Activated naive CD8-positive, alpha-beta T cell treated with anti-CD3 and anti-CD28 coated beads, Interleukin-2, amount 50 U/mL, for 24 hours (primary cell): ENCODE data around the gene ZNF292.
"Not testable (repeated sequence)": the region's sequence is repeated elsewhere in the genome, so short reads cannot be mapped to it uniquely, and the experiment has no call there.

Experiments used
- ATAC-seq: fragments of 150-1000 bp; cut with Tn5 transposase; one replicate; pipeline ENCODE4 v1.10.0; 2021
- DNase-seq: peaks from one replicate; pipeline ENCODE4 v3.0.0; 2021
- H3K27ac Mint-ChIP-seq: one replicate; pipeline ENCODE4 v1.8.0; 2021; ENCODE audit warnings: mild to moderate bottlenecking, mixed read lengths
- H3K27me3 Mint-ChIP-seq: one replicate; pipeline ENCODE4 v1.8.0; 2021; ENCODE audit warnings: mixed read lengths
- H3K36me3 Mint-ChIP-seq: one replicate; pipeline ENCODE4 v1.8.0; 2021; ENCODE audit warnings: low read depth, mixed read lengths
- H3K4me1 Mint-ChIP-seq: one replicate; pipeline ENCODE4 v1.8.0; 2021; ENCODE audit warnings: mixed read lengths
- H3K4me3 Mint-ChIP-seq: one replicate; pipeline ENCODE4 v1.8.0; 2021; ENCODE audit warnings: mild to moderate bottlenecking, moderate library complexity, mixed read lengths
- H3K9me3 Mint-ChIP-seq: one replicate; pipeline ENCODE4 v1.8.0; 2021; ENCODE audit warnings: mixed read lengths

Gene ZNF292

DNA sequence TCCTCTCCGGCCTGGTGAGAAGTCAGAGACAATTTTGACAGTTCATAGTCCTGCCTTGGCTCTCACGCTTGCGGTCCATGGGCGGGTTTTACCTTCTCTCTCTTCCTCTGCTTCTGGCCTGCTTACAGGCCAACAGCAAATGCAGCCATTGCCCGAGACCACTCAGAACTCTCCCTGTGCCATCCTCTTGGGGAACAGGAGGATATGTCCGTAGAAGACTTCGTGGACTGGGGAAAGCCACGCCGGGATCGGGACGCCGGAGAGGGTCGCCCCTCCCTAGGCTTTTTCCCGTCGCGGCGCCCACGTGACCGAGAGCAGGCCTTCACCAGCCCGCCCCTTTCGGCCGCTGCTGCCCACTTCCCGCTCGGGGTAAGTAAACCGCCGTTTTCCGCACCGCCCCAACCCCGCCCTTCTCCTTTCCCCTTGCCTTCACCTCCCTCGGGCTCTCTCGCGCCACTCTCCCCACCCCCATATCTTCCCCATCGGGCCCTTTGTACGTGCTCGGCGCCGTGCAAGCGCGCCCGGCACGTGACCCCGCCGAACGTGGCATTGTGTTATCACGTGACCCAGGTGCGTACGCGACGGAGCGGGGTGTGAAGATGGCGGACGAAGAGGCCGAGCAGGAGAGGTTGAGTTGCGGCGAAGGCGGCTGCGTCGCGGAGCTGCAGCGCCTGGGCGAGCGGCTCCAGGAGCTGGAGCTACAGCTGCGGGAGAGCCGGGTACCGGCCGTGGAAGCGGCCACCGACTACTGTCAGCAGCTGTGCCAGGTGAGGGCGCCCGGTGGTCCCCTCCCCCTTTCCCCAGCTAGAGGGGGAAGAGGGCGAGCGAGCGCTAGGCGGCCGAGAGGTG is at the start of gene ZNF292:
Gene ZNF292, plus strand, starts transcription at position 573 of the 849 bp plus-strand sequence. Its CDS starts 27 bp downstream, at position 600.
- H3K36me3 Mint-ChIP-seq, result peaks cover 18% of the 10 kb centered on the region
- H3K27me3 Mint-ChIP-seq, result no peaks in the 10 kb centered on the region
- DNase-seq (peak; percentile 97), ATAC-seq (peak; percentile 86)
- peak within 1 kb of the TSS; percentile 91 for H3K4me3 Mint-ChIP-seq
- peaks cover 59% of the 10 kb centered on the region for H3K4me1 Mint-ChIP-seq
- H3K9me3 Mint-ChIP-seq, result no peaks in the 10 kb centered on the region
- H3K27ac Mint-ChIP-seq, result peak within 1 kb of the TSS; percentile 99

DNA sequence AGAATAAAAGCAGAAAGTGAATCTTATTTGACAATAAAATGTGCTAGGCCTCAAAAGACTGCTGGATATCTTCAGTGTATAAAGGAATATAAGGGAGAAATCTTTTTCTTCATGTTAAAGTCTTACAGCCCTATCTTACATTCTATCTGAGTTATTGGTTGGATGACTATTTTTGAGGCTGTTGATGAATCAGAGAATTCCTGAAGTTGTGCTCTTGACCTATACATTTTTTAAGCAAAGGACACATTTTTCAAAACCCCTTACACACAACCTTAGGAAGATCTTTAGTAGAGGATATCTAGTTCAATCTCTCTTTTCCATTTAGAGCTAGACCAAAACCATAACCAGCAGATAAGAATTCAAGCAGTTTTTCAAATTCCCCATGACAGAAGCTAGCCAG is 49.5 kb upstream of the ZNF292 start:
- Mint-ChIP-seq H3K27me3 (peaks cover 11% of the 10 kb centered on the region), H3K36me3 (no peaks in the 10 kb centered on the region), H3K4me3 (no peak overlapping the region), H3K27ac (no peak overlapping the region), H3K9me3 (no peaks in the 10 kb centered on the region), H3K4me1 (no peaks in the 10 kb centered on the region)
- DNase-seq (no peak), ATAC-seq (no peak)

- no peak overlapping the region for H3K27ac Mint-ChIP-seq
- no peaks in the 10 kb centered on the region for H3K9me3 Mint-ChIP-seq
- no peaks in the 10 kb centered on the region for H3K36me3 Mint-ChIP-seq
- H3K27me3 Mint-ChIP-seq, result peaks cover 11% of the 10 kb centered on the region
- ATAC-seq (no peak), DNase-seq (no peak)
- no peak overlapping the region for H3K4me3 Mint-ChIP-seq
- H3K4me1 Mint-ChIP-seq, result no peaks in the 10 kb centered on the region
Measured at GRCh38 chr6:87110636-87111035, 44.7 kb upstream of the ZNF292 start.

DNA sequence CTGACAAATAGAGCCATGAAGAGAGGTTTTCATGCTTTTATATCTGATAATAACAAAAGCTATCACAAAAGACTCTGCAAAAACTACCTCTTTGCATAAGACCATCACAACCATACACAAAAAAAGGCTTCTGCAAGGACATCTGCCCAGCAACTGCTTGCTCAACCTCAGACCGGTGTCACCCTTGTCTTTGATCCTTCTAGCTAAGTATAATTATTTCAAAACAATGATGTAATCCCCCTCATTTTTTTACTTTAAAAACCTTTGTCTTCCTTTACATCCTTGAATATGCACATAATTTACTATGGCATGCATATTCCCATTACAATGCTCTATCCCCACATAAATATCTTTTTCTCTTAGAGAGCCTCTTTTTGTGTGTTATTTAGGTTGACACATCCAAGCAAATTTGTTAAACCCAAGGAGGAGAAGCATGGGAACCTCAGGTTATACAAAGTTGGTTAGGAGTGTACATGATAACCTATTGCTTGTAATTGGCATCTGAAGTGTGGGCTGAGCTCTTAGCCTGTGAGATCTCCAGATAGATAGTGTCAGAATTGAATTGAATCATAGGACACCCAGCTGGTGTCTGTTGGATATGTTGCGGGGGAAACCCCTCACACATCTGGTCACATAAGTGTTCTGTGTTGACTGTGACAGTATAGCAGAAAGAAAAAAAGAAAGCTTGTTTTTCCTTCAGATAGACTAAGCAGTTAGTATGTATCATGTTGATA is 39.8 kb upstream of the ZNF292 start:
- Mint-ChIP-seq H3K4me3 (no peak overlapping the region), H3K27ac (no peak overlapping the region), H3K36me3 (no peaks in the 10 kb centered on the region), H3K4me1 (peaks cover 3% of the 10 kb centered on the region), H3K9me3 (no peaks in the 10 kb centered on the region), H3K27me3 (peaks cover under 1% of the 10 kb centered on the region)
- ATAC-seq (peak; percentile 96), DNase-seq (no peak)

DNA sequence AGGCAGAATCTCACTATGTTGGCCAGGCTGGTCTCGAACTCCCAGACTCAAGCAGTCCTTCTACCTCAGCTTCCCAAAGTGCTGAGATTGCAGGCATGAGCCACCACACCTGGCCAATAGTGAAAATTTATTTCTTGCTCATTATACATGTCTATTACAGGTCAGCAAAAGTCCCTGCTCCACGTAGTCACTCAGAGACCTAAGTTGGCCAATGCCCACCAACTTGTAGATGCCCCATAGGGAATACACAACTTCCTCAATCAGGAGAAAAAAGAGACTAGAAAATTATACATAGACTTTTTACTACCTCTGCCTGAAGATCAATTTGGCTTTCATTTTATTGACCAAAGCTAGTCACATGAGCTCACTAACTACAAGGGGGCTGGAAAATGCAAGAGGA is 38.4 kb upstream of the ZNF292 start:
- H3K36me3 Mint-ChIP-seq, result no peaks in the 10 kb centered on the region
- peaks cover 5% of the 10 kb centered on the region for H3K9me3 Mint-ChIP-seq
- H3K4me1 Mint-ChIP-seq, result peaks cover 3% of the 10 kb centered on the region
- no peak for ATAC-seq
- H3K27me3 Mint-ChIP-seq, result peaks cover 5% of the 10 kb centered on the region
- H3K27ac Mint-ChIP-seq, result no peak overlapping the region
- no peak for DNase-seq
- H3K4me3 Mint-ChIP-seq, result no peak overlapping the region

DNA sequence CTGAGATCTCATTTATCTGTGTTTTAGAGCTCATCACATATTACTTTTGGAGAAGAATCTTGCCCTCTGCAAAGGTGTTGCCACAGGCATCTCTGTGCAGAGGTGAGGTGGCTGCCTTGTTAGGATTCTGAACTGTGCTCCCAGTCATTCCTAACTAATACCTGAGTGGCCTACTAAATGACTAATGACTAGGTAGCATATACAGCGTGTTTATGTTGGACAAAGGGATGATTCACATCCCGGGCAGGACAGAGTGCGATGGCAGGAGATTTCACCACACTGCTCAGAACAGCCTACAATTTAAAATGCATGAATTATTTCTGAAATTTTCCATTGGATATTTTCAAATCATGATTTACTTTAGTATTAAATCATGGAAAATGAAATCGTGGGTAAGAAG is 37.3 kb upstream of the ZNF292 start:
- peaks cover 11% of the 10 kb centered on the region for H3K9me3 Mint-ChIP-seq
- no peak for ATAC-seq
- H3K27me3 Mint-ChIP-seq, result peaks cover 12% of the 10 kb centered on the region
- H3K36me3 Mint-ChIP-seq, result peaks cover 1% of the 10 kb centered on the region
- H3K4me1 Mint-ChIP-seq, result peaks cover 3% of the 10 kb centered on the region
- H3K27ac Mint-ChIP-seq, result no peak overlapping the region
- H3K4me3 Mint-ChIP-seq, result no peak overlapping the region
- no peak for DNase-seq

- no peak overlapping the region for H3K4me3 Mint-ChIP-seq
- H3K4me1 Mint-ChIP-seq, result no peaks in the 10 kb centered on the region
- no peak for ATAC-seq
- no peak for DNase-seq
- peaks cover 1% of the 10 kb centered on the region for H3K36me3 Mint-ChIP-seq
- peaks cover 29% of the 10 kb centered on the region for H3K27me3 Mint-ChIP-seq
- no peak overlapping the region for H3K27ac Mint-ChIP-seq
- peaks cover 11% of the 10 kb centered on the region for H3K9me3 Mint-ChIP-seq
Measured at GRCh38 chr6:87122477-87122876, 32.9 kb upstream of the ZNF292 start.

DNA sequence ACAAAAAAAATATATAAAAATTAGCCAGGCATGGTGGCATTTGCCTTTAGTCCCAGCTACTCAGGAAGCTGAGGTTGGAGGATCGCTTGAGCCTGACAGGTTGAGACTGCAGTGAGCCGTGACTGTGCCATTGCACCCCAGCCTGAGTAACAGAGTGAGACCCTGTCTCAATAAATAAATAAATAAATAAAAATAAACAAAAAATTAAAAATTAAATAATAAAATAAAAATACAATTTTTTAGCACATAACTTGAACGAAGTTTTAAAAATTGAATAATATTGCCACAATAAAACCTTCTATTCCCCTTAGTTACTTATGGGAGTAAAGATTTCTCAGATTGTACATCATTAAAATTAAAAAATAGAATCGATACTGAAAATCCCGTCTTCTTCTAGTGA is 31.3 kb upstream of the ZNF292 start:
- Mint-ChIP-seq H3K27ac (no peak overlapping the region), H3K27me3 (peaks cover 29% of the 10 kb centered on the region), H3K4me1 (no peaks in the 10 kb centered on the region), H3K9me3 (peaks cover 11% of the 10 kb centered on the region), H3K36me3 (peaks cover 1% of the 10 kb centered on the region), H3K4me3 (no peak overlapping the region)
- no peak for ATAC-seq
- no peak for DNase-seq

DNA sequence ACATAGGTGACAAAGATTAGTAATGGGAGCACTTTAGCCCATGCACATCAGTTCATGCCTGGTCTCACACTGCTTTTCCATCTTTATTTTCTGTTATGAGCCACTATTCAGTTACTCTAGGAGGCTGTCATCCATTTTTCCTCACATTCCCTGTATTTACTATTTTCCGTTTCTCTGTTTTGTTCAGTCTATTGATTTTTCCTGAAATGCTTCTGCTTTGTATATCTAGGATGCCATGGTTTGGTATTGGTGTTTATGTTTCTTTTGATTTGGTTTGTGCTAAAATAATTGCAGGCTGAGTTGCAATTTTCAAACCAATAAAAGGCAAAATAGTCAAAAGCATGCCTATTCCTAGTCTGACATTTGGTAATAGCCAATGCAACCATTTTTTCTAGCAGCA is 28.9 kb upstream of the ZNF292 start:
- Mint-ChIP-seq H3K4me1 (no peaks in the 10 kb centered on the region), H3K36me3 (peaks cover 1% of the 10 kb centered on the region), H3K9me3 (peaks cover 10% of the 10 kb centered on the region), H3K4me3 (no peak overlapping the region), H3K27ac (no peak overlapping the region), H3K27me3 (peaks cover 29% of the 10 kb centered on the region)
- ATAC-seq (no peak), DNase-seq (no peak)

DNA sequence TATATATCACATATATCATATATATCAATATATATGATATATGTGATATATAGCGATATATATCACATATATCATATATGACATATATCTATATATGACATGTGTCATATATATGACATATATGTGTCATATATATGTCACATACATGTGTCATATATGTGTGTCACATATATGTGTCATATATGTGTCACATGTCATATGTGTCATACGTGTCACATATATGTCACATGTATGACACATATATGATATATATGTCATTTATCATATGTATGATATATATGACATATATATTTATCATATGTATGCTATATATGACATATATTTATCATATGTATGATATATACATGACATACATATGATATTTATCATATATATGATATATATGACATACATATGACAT is 27.6 kb upstream of the ZNF292 start:
- no peak for DNase-seq
- ATAC-seq, result no peak
- H3K4me1 Mint-ChIP-seq, result no peaks in the 10 kb centered on the region
- peaks cover 1% of the 10 kb centered on the region for H3K36me3 Mint-ChIP-seq
- H3K27me3 Mint-ChIP-seq, result peaks cover 21% of the 10 kb centered on the region
- no peak overlapping the region for H3K27ac Mint-ChIP-seq
- H3K9me3 Mint-ChIP-seq, result peaks cover 3% of the 10 kb centered on the region
- no peak overlapping the region for H3K4me3 Mint-ChIP-seq

DNA sequence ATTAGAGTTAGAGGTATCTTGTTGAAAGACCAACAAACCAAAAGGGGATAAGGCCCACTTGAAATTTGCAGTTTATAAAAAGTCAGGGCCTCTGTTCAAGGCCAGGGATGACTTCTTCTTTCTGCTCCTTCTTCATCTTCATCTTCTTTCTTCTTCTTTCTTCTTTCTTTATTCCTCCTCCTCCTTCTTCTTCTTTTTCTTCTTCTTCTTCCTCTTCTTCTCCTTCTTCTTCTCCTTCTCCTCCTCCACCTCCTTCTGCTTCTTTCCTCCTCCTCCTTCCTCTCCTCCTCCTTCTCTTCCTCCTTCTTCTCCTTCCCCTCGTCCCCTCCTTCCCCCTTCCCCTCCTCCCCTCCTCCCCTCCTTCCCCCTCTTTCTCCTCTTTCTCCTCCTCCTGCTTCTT is 18.4 kb upstream of the ZNF292 start:
- DNase-seq, result no peak
- no peak for ATAC-seq
- Mint-ChIP-seq H3K36me3 (no peaks in the 10 kb centered on the region), H3K27ac (no peak overlapping the region), H3K27me3 (peaks cover 5% of the 10 kb centered on the region), H3K9me3 (no peaks in the 10 kb centered on the region), H3K4me1 (peaks cover 1% of the 10 kb centered on the region), H3K4me3 (no peak overlapping the region)

DNA sequence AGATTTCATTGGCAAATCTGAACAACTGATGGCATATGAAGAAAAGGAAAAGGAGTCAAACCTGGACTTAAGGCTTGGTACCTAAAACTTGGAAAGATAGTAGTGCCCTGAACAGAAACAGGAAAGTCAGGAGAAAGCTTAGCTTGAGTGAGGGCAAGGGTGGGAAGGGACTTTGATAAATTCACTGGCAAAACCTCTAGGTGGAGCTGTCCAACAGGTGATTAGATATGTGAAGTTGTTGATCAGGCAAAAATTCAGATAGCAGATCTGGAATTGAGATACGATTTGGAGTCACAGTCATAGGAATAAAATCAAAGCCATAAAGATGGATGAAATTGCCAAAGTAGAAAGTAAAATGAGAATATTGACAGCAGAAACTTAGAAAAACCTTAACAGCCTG is 16.1 kb upstream of the ZNF292 start:
- DNase-seq, result peak; percentile 22
- Mint-ChIP-seq H3K4me3 (no peak overlapping the region), H3K4me1 (peaks cover 1% of the 10 kb centered on the region), H3K9me3 (no peaks in the 10 kb centered on the region), H3K36me3 (no peaks in the 10 kb centered on the region), H3K27me3 (peaks cover 15% of the 10 kb centered on the region), H3K27ac (no peak overlapping the region)
- no peak for ATAC-seq

- not testable (repeated sequence) for H3K4me1 Mint-ChIP-seq, H3K36me3 Mint-ChIP-seq, DNase-seq, ATAC-seq, H3K9me3 Mint-ChIP-seq, H3K27ac Mint-ChIP-seq, H3K4me3 Mint-ChIP-seq
- H3K27me3 Mint-ChIP-seq, result peaks cover 16% of the 10 kb centered on the region
Measured at GRCh38 chr6:87139927-87140326, 15.4 kb upstream of the ZNF292 start.

- DNase-seq, result no peak
- Mint-ChIP-seq H3K27me3 (peaks cover 17% of the 10 kb centered on the region), H3K4me3 (no peak overlapping the region), H3K27ac (no peak overlapping the region), H3K9me3 (no peaks in the 10 kb centered on the region), H3K4me1 (peaks cover 8% of the 10 kb centered on the region), H3K36me3 (no peaks in the 10 kb centered on the region)
- ATAC-seq, result no peak
Measured at GRCh38 chr6:87146363-87146762, 9.0 kb upstream of the ZNF292 start.

DNA sequence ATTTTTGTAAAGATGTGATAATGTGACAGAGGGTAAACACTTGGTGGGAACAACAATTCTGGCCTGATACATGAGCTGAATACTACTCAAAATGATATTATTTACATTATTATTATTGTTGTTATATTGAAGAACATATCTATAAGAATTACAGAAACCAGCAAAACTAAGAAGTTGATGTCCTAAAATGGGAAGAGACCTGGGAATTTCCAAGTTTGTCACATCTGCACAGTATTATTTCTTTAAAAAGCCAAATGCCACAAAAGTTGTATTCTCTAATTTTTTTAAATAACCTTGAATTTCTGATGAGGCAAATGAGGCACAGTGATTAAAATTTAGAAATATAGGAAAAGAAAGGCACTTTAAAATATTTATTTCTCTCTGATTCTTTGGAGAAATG is 5.0 kb upstream of the ZNF292 start:
- Mint-ChIP-seq H3K27me3 (no peaks in the 10 kb centered on the region), H3K27ac (no peak overlapping the region), H3K4me3 (no peak overlapping the region), H3K36me3 (peaks cover 1% of the 10 kb centered on the region), H3K9me3 (no peaks in the 10 kb centered on the region), H3K4me1 (peaks cover 40% of the 10 kb centered on the region)
- ATAC-seq (no peak), DNase-seq (no peak)
